ENCODE results near the gene KRTAP16-1. TPM values are rescaled to one million over a fixed set of nuclear protein-coding genes. Genes with fewer than 3 reads are reported as not detected.

KRTAP16-1 gene
- total and polyA plus RNA-seq, 2 of the 4 experiments (the other 2 are of a cell fraction): not detected

- Histone ChIP-seq H3K4me2 (ENCODE audit: low read depth, low read length) (no peak overlapping the region), H4K91ac (ENCODE audit: insufficient read depth, low read depth, low read length) (no peak overlapping the region), H3K18ac (ENCODE audit: low read depth, low read length) (no peak overlapping the region), H3K4me1 (ENCODE audit: control insufficient read depth, insufficient read depth, low read length) (no peaks in the 10 kb centered on the region), H2BK120ac (ENCODE audit: low read depth, low read length) (no peak overlapping the region), H3K23ac (ENCODE audit: low read depth, low read length) (no peak overlapping the region), H3K79me1 (ENCODE audit: low read depth in 1 of 2, low read length in 2 of 2) (no peaks in the 10 kb centered on the region), H3K9me1 (ENCODE audit: insufficient read depth, low read length) (no peaks in the 10 kb centered on the region), H4K5ac (ENCODE audit: low read depth, low read length) (no peak overlapping the region), H2BK15ac (ENCODE audit: low read depth, low read length) (no peak overlapping the region), H3K9me3 (ENCODE audit: control insufficient read depth, insufficient read depth, low read length) (no peaks in the 10 kb centered on the region), H3K36me3 (ENCODE audit: control insufficient read depth, insufficient read depth, low read length) (no peaks in the 10 kb centered on the region), H2AK5ac (ENCODE audit: low read depth, low read length) (no peak overlapping the region), H2AFZ (replicated peaks; ENCODE audit: low read length, poor library complexity) (no peak overlapping the region), H3K27me3 (ENCODE audit: control insufficient read depth, insufficient read depth, low read length) (peaks cover 9% of the 10 kb centered on the region), H4K20me1 (ENCODE audit: insufficient read depth, low read length) (no peaks in the 10 kb centered on the region), H2AK9ac (replicated peaks; ENCODE audit: low read depth, low read length, poor library complexity) (no peak overlapping the region), H3K56ac (ENCODE audit: extremely low read depth, insufficient read depth, low read length) (no peak overlapping the region), H2BK5ac (ENCODE audit: low read depth, low read length, poor library complexity, severe bottlenecking) (no peak overlapping the region), H3K4me3 (ENCODE audit: insufficient read depth, low read depth, low read length) (no peak overlapping the region), H3K27ac (ENCODE audit: insufficient read depth, low read length) (no peak overlapping the region), H3K4ac (ENCODE audit: low read depth, low read length) (no peak overlapping the region), H3K14ac (replicated peaks; ENCODE audit: low read depth, low read length) (no peak overlapping the region), H3K9ac (ENCODE audit: low read depth, low read length) (no peak overlapping the region), H4K8ac (ENCODE audit: low read depth in 2 of 2, low read length in 2 of 2) (no peak overlapping the region), H2BK20ac (ENCODE audit: low read depth, low read length) (no peak overlapping the region)
- POLR2A ChIA-PET (ENCODE audit: unreplicated experiment): no interaction called here
- ATAC-seq (ENCODE audit: low read depth) (no peak), DNase-seq (no peak)
- in situ Hi-C loops (cut with MboI; ENCODE audit: low sequenced_read_pairs): no loop called here
- dilution Hi-C loops (cut with HindIII; ENCODE audit: low sequenced_read_pairs, unreplicated experiment): no loop called here
- no TSS peak for BruUV-seq (replicated peaks)
- no CpG with 5 or more reads among the region's 1 CpG for WGBS, 2 experiments (ENCODE audit: extremely low coverage in 2 of 2, insufficient read length in 1 of 2)
- CTCF ChIA-PET: no interaction called here
- TF ChIP-seq NFE2L2 (IDR thresholded peaks at IDR 0.05; ENCODE audit: low read depth, low read length) (no peak), POLR2A (IDR thresholded peaks at IDR 0.05; ENCODE audit: low read depth, low read length) (no peak), CTCF (conservative IDR thresholded peaks at IDR 0.05; ENCODE audit: low read depth, low read length) (no peak), RCOR1 (IDR thresholded peaks at IDR 0.05; ENCODE audit: insufficient replicate concordance, low read length) (no peak), MAZ (IDR thresholded peaks at IDR 0.05; ENCODE audit: borderline replicate concordance, low read depth, low read length) (no peak), MXI1 (IDR thresholded peaks at IDR 0.05; ENCODE audit: borderline replicate concordance, low read depth, low read length) (no peak), MAFK (IDR thresholded peaks at IDR 0.05; ENCODE audit: low read depth, low read length) (no peak), RFX5 (IDR thresholded peaks at IDR 0.05; ENCODE audit: low read depth, low read length) (no peak), CEBPB (IDR thresholded peaks at IDR 0.05; ENCODE audit: low read depth, low read length) (no peak), USF2 (IDR thresholded peaks at IDR 0.05; ENCODE audit: low read depth, low read length) (no peak), CHD1 (IDR thresholded peaks at IDR 0.05; ENCODE audit: low read depth, low read length) (no peak), FOS (IDR thresholded peaks at IDR 0.05; ENCODE audit: low read depth, low read length) (no peak), ELK1 (IDR thresholded peaks at IDR 0.05; ENCODE audit: borderline replicate concordance, low read depth, low read length) (no peak), RAD21 (IDR thresholded peaks at IDR 0.05; ENCODE audit: low read length) (no peak), SMC3 (IDR thresholded peaks at IDR 0.05; ENCODE audit: low read depth, low read length) (no peak), BHLHE40 (IDR thresholded peaks at IDR 0.05; ENCODE audit: low read depth, low read length) (no peak)
- intact Hi-C loops (cut with micrococcal nuclease): no loop called here
Measured at GRCh38 chr17:41271858-41272257, 37.3 kb downstream of the KRTAP16-1 start.

Data from IMR-90 (cell line).